Osteoblast (primary cell): Measurements from ENCODE around the gene CACNA1H. TPM values are rescaled to one million over a fixed set of nuclear protein-coding genes. Genes with fewer than 3 reads are reported as not detected.
A peak's percentile ranks its signal among the peaks of the same experiment; 100 is the strongest.

ENCODE experiments used
- DNase-seq: peaks from one replicate; pipeline ENCODE4 v3.0.0; 2011; ENCODE audit warnings: low spot score, mixed read lengths; ENCODE audit not compliant: insufficient read length; ENCODE audit errors: missing footprints
- H2AFZ ChIP-seq: 2 replicates; pipeline ENCODE4 v1.6.0; 2011; ENCODE audit warnings: mild to moderate bottlenecking, low read length
- H3K27ac ChIP-seq: 2 replicates; pipeline ENCODE4 v1.5.1; 2011; ENCODE audit warnings: mild to moderate bottlenecking, low read depth, low read length, moderate library complexity
- H3K27me3 ChIP-seq: 2 replicates; pipeline ENCODE4 v1.6.0; 2012; ENCODE audit warnings: mild to moderate bottlenecking, control low read depth, inconsistent platforms, low read length, moderate library complexity; ENCODE audit not compliant: insufficient read depth
- H3K36me3 ChIP-seq: 2 replicates; pipeline ENCODE4 v1.5.1; 2011; ENCODE audit warnings: mild to moderate bottlenecking, low read length, control low read depth, moderate library complexity; ENCODE audit not compliant: insufficient read depth
- H3K4me1 ChIP-seq: 2 replicates; pipeline ENCODE4 v1.5.1; 2011; ENCODE audit warnings: mild to moderate bottlenecking, low read length, control low read depth, moderate library complexity; ENCODE audit not compliant: insufficient read depth
- H3K4me2 ChIP-seq: 2 replicates; pipeline ENCODE4 v1.6.0; 2011; ENCODE audit warnings: mild to moderate bottlenecking, low read length; ENCODE audit not compliant: insufficient read depth
- H3K4me3 ChIP-seq: fragments of 200-600 bp; sonication (generic); 3 replicates; pipeline ENCODE4 v1.5.1; 2012; ENCODE audit warnings: mild to moderate bottlenecking, low read length, inconsistent platforms; ENCODE audit not compliant: insufficient read depth
- H3K79me2 ChIP-seq: 2 replicates; pipeline ENCODE4 v1.6.0; 2012; ENCODE audit warnings: mild to moderate bottlenecking, low read length, control low read depth, inconsistent platforms; ENCODE audit not compliant: insufficient read depth
- H3K9me3 ChIP-seq: 2 replicates; pipeline ENCODE4 v1.5.1; 2011; ENCODE audit warnings: low read depth, low read length, control low read depth
- H4K20me1 ChIP-seq: 2 replicates; pipeline ENCODE4 v1.6.0; 2012; ENCODE audit warnings: mild to moderate bottlenecking, low read length, control low read depth; ENCODE audit not compliant: insufficient read depth
- total RNA-seq: library from RNA; depleted of rRNA; stranded (reverse); fragments of >200 nt; gene quantifications from 2 replicates; pipeline ENCODE4 v1.2.3, GENCODE V29; 2012
- TF ChIP-seq, protein P1 (sequence below): IDR thresholded peaks from 2 replicates; pipeline ENCODE4 v1.5.1; 2011; ENCODE audit warnings: mild to moderate bottlenecking, low read depth, low read length, moderate library complexity; ENCODE audit errors: extremely low read depth

CACNA1H gene
- total RNA-seq, 1 donor = under 0.01 TPM

DNA sequence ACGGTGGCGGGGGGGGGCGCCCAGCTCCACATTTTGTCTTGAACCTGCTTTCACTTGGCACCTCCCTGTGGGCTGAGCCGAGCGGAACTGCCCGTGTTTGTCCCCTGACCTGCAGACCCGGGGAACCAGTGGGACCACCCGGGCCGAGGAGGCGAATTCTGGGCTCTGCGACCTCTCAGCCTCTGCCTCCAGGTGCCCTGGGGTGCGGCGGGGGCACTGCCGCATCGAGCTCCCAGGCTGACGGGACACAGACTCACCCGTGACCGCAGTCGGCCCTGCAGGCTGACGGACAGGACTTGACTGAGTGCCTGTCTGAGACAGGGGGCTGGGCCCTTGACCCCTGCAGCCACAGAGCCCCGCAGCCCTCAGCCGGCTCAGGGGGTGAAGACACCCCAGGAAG is 45.8 kb upstream of the CACNA1H start:
- no peaks in the 10 kb centered on the region for H4K20me1 ChIP-seq
- H3K27me3 ChIP-seq = peaks cover 33% of the 10 kb centered on the region
- no peak for DNase-seq
- no peaks in the 10 kb centered on the region for H3K9me3 ChIP-seq
- no peak overlapping the region for H3K4me2 ChIP-seq
- H2AFZ ChIP-seq = no peak overlapping the region
- H3K4me1 ChIP-seq = no peaks in the 10 kb centered on the region
- no peak overlapping the region for H3K4me3 ChIP-seq
- H3K27ac ChIP-seq = no peak overlapping the region
- no peaks in the 10 kb centered on the region for H3K79me2 ChIP-seq
- no peaks in the 10 kb centered on the region for H3K36me3 ChIP-seq
- TF ChIP-seq, protein P1, sequence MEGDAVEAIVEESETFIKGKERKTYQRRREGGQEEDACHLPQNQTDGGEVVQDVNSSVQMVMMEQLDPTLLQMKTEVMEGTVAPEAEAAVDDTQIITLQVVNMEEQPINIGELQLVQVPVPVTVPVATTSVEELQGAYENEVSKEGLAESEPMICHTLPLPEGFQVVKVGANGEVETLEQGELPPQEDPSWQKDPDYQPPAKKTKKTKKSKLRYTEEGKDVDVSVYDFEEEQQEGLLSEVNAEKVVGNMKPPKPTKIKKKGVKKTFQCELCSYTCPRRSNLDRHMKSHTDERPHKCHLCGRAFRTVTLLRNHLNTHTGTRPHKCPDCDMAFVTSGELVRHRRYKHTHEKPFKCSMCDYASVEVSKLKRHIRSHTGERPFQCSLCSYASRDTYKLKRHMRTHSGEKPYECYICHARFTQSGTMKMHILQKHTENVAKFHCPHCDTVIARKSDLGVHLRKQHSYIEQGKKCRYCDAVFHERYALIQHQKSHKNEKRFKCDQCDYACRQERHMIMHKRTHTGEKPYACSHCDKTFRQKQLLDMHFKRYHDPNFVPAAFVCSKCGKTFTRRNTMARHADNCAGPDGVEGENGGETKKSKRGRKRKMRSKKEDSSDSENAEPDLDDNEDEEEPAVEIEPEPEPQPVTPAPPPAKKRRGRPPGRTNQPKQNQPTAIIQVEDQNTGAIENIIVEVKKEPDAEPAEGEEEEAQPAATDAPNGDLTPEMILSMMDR = no peak

DNA sequence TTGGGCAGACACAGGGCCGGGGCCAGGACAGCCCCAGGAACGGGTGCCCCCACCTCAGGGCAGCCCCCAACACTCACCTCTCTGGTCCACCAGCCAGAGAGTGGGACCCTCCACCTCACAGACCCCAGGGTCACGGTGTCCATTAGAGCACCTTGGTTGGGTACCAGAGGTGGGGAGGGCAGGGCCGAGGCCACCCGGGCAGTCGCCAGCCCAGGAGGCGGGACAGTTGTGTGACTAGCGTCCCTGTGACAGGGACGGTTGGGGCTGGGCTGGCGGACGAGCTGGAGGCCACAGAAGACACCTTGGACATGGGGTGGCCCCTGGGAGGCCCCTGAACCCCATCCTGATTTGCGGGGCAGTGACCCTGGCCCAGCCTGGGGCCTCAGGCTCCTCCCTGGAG is 45.2 kb upstream of the CACNA1H start:
- H3K4me3 ChIP-seq = no peak overlapping the region
- no peaks in the 10 kb centered on the region for H3K4me1 ChIP-seq
- H2AFZ ChIP-seq = no peak overlapping the region
- TF ChIP-seq, protein P1 = no peak
- H3K4me2 ChIP-seq = no peak overlapping the region
- H4K20me1 ChIP-seq = no peaks in the 10 kb centered on the region
- no peaks in the 10 kb centered on the region for H3K36me3 ChIP-seq
- no peak for DNase-seq
- H3K79me2 ChIP-seq = no peaks in the 10 kb centered on the region
- H3K9me3 ChIP-seq = no peaks in the 10 kb centered on the region
- H3K27ac ChIP-seq = no peak overlapping the region
- peaks cover 33% of the 10 kb centered on the region for H3K27me3 ChIP-seq

DNA sequence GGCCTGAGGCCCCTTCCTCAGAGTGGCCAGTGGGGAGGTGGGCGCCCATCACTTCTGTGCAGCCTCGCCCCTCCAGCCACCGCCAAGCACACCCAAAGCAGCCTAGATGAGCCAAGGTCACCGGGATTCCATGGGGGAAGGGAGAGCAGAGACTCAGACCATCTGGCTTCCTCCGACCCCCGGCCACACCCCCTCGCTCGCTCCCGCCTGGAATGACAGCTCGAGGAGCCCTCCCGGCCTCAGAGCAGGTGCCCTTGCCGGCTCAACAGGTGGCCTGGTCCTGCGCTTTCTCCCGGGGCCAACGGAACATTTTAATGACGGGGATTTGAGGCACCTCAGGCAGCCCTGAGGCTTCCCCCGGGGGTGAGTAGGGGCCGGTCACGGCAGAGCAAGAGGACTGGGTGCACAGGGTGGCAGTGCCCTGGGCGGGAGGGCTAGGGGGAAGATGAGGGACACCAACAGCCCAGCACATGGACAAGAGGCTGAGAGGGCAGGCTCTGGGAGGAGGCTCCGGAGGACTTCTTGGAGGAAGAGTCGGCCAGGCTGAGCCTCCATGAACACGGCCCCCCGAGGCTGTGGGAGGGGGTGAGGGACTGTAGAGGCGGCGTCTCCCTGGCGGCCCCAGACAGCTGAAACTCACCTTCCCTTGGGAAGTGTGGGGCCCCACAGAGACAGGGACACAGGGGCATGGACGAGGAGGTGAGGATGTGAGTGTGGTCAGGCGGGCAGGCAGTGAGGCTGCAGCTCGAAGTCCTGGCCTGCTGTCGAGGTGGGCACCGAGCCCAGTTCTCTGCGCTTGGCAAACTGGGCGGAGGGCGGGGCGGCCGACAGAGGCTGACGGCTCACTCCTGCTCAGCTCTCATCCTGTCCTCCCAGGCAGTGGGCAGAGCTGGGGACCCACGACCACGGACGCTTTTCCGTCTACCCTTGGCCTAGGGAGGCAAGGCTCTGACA is 44.3 kb upstream of the CACNA1H start:
- TF ChIP-seq, protein P1 = no peak
- Histone ChIP-seq H3K36me3 (no peaks in the 10 kb centered on the region), H3K4me3 (no peak overlapping the region), H3K79me2 (no peaks in the 10 kb centered on the region), H3K27ac (no peak overlapping the region), H3K9me3 (no peaks in the 10 kb centered on the region), H4K20me1 (no peaks in the 10 kb centered on the region), H3K4me2 (no peak overlapping the region), H3K4me1 (no peaks in the 10 kb centered on the region), H3K27me3 (peaks cover 33% of the 10 kb centered on the region), H2AFZ (no peak overlapping the region)
- peak; percentile 96 for DNase-seq

DNA sequence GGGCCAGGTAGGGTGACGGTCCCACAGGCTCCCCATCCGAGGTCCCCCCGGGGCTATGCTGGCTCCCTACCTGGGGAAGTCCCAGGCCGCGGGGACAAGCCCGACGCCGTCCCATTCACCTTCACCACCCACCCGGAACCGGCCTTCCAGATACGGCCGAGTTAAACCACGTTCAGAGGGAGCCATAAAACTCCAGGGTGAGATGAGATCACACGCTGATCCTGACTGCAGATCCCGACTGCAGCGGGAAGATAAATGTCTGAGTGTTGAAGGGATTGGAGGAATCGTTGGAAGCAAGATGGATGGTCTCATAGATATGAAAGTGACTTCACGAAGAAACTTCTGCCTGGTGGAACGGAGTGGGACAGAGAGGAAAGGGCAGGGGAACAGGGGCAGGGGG is 43.3 kb upstream of the CACNA1H start:
- peaks cover 32% of the 10 kb centered on the region for H3K27me3 ChIP-seq

More for the DNA sequence above, 43.3 kb upstream of the CACNA1H start:
- no peak for DNase-seq
- H3K9me3 ChIP-seq = no peaks in the 10 kb centered on the region
- TF ChIP-seq, protein P1 = no peak
- no peaks in the 10 kb centered on the region for H3K36me3 ChIP-seq
- H3K79me2 ChIP-seq = no peaks in the 10 kb centered on the region
- no peaks in the 10 kb centered on the region for H3K4me1 ChIP-seq
- H3K27ac ChIP-seq = no peak overlapping the region
- no peaks in the 10 kb centered on the region for H4K20me1 ChIP-seq
- no peak overlapping the region for H3K4me2 ChIP-seq
- H3K4me3 ChIP-seq = no peak overlapping the region
- H2AFZ ChIP-seq = no peak overlapping the region
